Adrenal gland (tissue), 12 donors: ENCODE data around the gene IMPDH1. TPM values are rescaled to one million over a fixed set of nuclear protein-coding genes. Genes with fewer than 3 reads are reported as not detected.
A peak's percentile ranks its signal among the peaks of the same experiment; 100 is the strongest.

ENCODE experiments used
- DNase-seq, 7 donors: peaks; one replicate each; pipeline ENCODE4 v3.0.0-alpha.2; 2019 to 2020
- H3K27ac ChIP-seq, 5 donors: fragments of 200-600 bp; sonication (generic) in 4 of 5; 1 replicate in 3 of 5; 2 replicates in 2 of 5; pipeline versions ENCODE4 v1.5.1 to v1.8.0; 2016 to 2020; ENCODE audit warnings: mild to moderate bottlenecking in 1 of 5
- H3K27me3 ChIP-seq: fragments of 200-600 bp; 2 replicates; pipeline ENCODE4 v1.8.0; 2021
- H3K36me3 ChIP-seq, 2 donors: fragments of 200-600 bp; replicated peaks in 1 of 2; 1 replicate in 1 of 2; 2 replicates in 1 of 2; pipeline versions ENCODE4 v1.5.1 to v1.8.0; 2018 to 2022
- H3K4me1 ChIP-seq, 2 donors: fragments of 200-600 bp; replicated peaks in 1 of 2; 1 replicate in 1 of 2; 2 replicates in 1 of 2; pipeline versions ENCODE4 v1.5.1 to v1.8.0; 2018 to 2021
- H3K4me3 ChIP-seq, 4 donors: fragments of 200-600 bp; sonication (generic) in 3 of 4; one replicate each; pipeline ENCODE4 v1.5.1; 2016 to 2018
- H3K9me3 ChIP-seq, 3 donors: fragments of 200-600 bp; sonication (generic) in 1 of 3; replicated peaks in 1 of 3; 1 replicate in 2 of 3; 2 replicates in 1 of 3; pipeline versions ENCODE4 v1.5.1 to v1.8.0; 2016 to 2021
- POLR2A ChIP-seq, 2 donors: fragments of 450-650 bp; IDR thresholded peaks; one replicate each; pipeline ENCODE4 v1.6.1; 2017; ENCODE audit warnings: antibody characterized with exemption in 2 of 2, mild to moderate bottlenecking in 2 of 2, moderate library complexity in 1 of 2
- whole genome bisulfite sequencing, 4 donors: extraction: QIAGEN DNeasy Blood & Tissue Kit in 2 of 4; methylation state at CpG; one replicate each; pipeline versions ENCODE4 v1.1.5 to v1.1.7; 2013 to 2017; 5-methylcytosine and 5-hydroxymethylcytosine counted together
- intact Hi-C, 2 donors: fragments of 100-400 bp; cut with DNase I; formaldehyde crosslinking; loops; one replicate each; pipeline versions ENCODE4 v1.14.1 to v1.15.0; 2022 to 2023
- polyA plus RNA-seq, 3 donors: library from polyadenylated mRNA; stranded (reverse); fragments of 200-250 nt in 2 of 3; fragments of 350-450 nt in 1 of 3; fragmentation: Illumina TruSeq in 1 of 3; extraction: RNeasy Lipid Tissue Mini Kit (QIAGEN cat#74804) in 1 of 3; gene quantifications; one replicate each; pipeline ENCODE4 v1.2.3, GENCODE V29; 2013 to 2014
- total RNA-seq, 9 donors: library from RNA; depleted of rRNA in 4 of 9; stranded (reverse); fragments of >200 nt in 4 of 9; fragments of 120-200 nt in 1 of 9; fragmentation: NEBNext Ultra II Directional in 1 of 9; extraction: Animal tissue kit (Norgen Biotek cat#: 25700) in 1 of 9; gene quantifications; one replicate each; pipeline versions ENCODE4 v1.1.0 to v1.2.4, GENCODE V29; 2013 to 2023
- TF ChIP-seq, protein P1 (sequence below), 6 experiments: fragments of 450-650 bp in 4 of 6; fragments of 200-600 bp in 2 of 6; sonication (generic) in 1 of 6; IDR thresholded peaks; 1 replicate in 5 of 6; 2 replicates in 1 of 6; pipeline versions ENCODE4 v1.5.1 to v1.8.0; 2016 to 2021; ENCODE audit warnings: antibody characterized with exemption in 6 of 6, mild to moderate bottlenecking in 2 of 6, moderate library complexity in 1 of 6
- donor health status: healthy with polysubstance abuse.
- donor health status: Bipolar disorder and iron deficiency.
- donor health status: DM: yes; HTN: yes; CAD: no.
- donor health status: DM: no; HTN: no; CAD: no.
- donor health status: DM: no; HTN: no; CAD: no.
- donor health status: DM: yes; HTN: yes; CAD: no.

Gene IMPDH1
- total and polyA plus RNA-seq, 12 donors = 11.8 to 52.4 (median 32.4) TPM

- no peak overlapping the region for H3K4me3 ChIP-seq
- H3K4me1 ChIP-seq = peaks cover 0 to 3% of the 10 kb centered on the region in 2 donors
- TF ChIP-seq POLR2A (IDR thresholded peaks at IDR 0.05) = no peak
- intact Hi-C loops = loop anchor here in 1 of 2 donors (5.0 kb wide), 1 partner anchor 39 kb away; no protein-coding TSS in a partner anchor
- WGBS, 4 donors = 79 to 90% (median 82%) methylated on average over 4 of the region's 4 CpGs
- H3K9me3 ChIP-seq = no peaks in the 10 kb centered on the region
- no peak overlapping the region for H3K27ac ChIP-seq
- H3K36me3 ChIP-seq = no peaks in the 10 kb centered on the region
- no peaks in the 10 kb centered on the region for H3K27me3 ChIP-seq
- DNase-seq = no peak
These were observed 23.5 kb downstream of the IMPDH1 start for GRCh38 chr7:128385988-128386925.

DNA sequence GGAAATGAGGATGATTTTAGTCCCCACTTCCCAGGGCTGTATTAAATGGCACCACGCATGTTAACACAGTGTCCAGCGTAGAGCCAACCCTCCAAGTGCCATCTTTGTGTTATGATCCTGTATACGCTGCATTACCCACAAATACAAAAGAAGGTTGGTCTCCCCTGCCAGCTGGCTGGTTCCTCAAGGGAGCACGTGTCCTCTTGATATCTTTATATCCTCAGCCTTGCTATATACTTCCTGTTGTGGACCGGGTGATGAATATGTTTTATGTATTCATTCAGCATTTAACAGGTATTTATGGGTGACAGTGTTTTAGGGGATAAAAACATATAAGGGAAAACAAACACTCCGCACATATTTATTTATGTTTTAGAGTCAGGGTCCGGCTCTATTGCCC lies 25.1 kb downstream of the IMPDH1 start:
- TF ChIP-seq POLR2A (IDR thresholded peaks at IDR 0.05) = no peak
- TF ChIP-seq, protein P1, sequence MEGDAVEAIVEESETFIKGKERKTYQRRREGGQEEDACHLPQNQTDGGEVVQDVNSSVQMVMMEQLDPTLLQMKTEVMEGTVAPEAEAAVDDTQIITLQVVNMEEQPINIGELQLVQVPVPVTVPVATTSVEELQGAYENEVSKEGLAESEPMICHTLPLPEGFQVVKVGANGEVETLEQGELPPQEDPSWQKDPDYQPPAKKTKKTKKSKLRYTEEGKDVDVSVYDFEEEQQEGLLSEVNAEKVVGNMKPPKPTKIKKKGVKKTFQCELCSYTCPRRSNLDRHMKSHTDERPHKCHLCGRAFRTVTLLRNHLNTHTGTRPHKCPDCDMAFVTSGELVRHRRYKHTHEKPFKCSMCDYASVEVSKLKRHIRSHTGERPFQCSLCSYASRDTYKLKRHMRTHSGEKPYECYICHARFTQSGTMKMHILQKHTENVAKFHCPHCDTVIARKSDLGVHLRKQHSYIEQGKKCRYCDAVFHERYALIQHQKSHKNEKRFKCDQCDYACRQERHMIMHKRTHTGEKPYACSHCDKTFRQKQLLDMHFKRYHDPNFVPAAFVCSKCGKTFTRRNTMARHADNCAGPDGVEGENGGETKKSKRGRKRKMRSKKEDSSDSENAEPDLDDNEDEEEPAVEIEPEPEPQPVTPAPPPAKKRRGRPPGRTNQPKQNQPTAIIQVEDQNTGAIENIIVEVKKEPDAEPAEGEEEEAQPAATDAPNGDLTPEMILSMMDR (IDR thresholded peaks at IDR 0.05) = no peak
- WGBS, 4 donors = 68 to 82% (median 80%) methylated on average over 7 of the region's 7 CpGs
- Histone ChIP-seq H3K4me3 (no peak overlapping the region), H3K27me3 (no peaks in the 10 kb centered on the region), H3K27ac (no peak overlapping the region), H3K9me3 (no peaks in the 10 kb centered on the region), H3K36me3 (no peaks in the 10 kb centered on the region), H3K4me1 (peaks cover 0 to 3% of the 10 kb centered on the region in 2 donors)
- intact Hi-C loops = loop anchor here in 1 of 2 donors (5.0 kb wide), 1 partner anchor 37 kb away; no protein-coding TSS in a partner anchor
- DNase-seq = no peak

- no peak for TF ChIP-seq POLR2A (IDR thresholded peaks at IDR 0.05)
- TF ChIP-seq, protein P1 (IDR thresholded peaks at IDR 0.05) = no peak
- no peaks in the 10 kb centered on the region for H3K9me3 ChIP-seq
- 47 to 73% (median 54%) methylated on average over 3 of the region's 3 CpGs for WGBS, 4 donors
These were observed 26.0 kb downstream of the IMPDH1 start for GRCh38 chr7:128383776-128384175.

GRCh38 chr7:128381161-128381821 lies 28.5 kb downstream of the IMPDH1 start:
- TF ChIP-seq POLR2A (IDR thresholded peaks at IDR 0.05) = no peak
- TF ChIP-seq, protein P1 (IDR thresholded peaks at IDR 0.05) = peak in 5 of 6 experiments; percentile 13 to 40 (median 22)
- H3K4me1 ChIP-seq = peaks cover 0 to 3% of the 10 kb centered on the region in 2 donors
- no peak overlapping the region for H3K4me3 ChIP-seq
- H3K36me3 ChIP-seq = no peaks in the 10 kb centered on the region
- no peaks in the 10 kb centered on the region for H3K27me3 ChIP-seq
- no peaks in the 10 kb centered on the region for H3K9me3 ChIP-seq
- 48 to 58% (median 58%) methylated on average over 6 to 19 of the region's 19 CpGs for WGBS, 4 donors
- no peak overlapping the region for H3K27ac ChIP-seq
- peak in 6 of 7 donors; percentile 64 to 83 (median 74) for DNase-seq
- intact Hi-C loops = no loop called here

More at GRCh38 chr7:128383776-128384175, 26.0 kb downstream of the IMPDH1 start:
- H3K27ac ChIP-seq = no peak overlapping the region
- no peaks in the 10 kb centered on the region for H3K36me3 ChIP-seq
- no peak overlapping the region for H3K4me3 ChIP-seq
- peaks cover 0 to 3% of the 10 kb centered on the region in 2 donors for H3K4me1 ChIP-seq
- intact Hi-C loops = no loop called here
- no peaks in the 10 kb centered on the region for H3K27me3 ChIP-seq
- peak in 1 of 7 donors; percentile 49 for DNase-seq
